Measurements from ENCODE around the gene AAR2.

The AAR2 gene

GRCh38 chr20:36285746-36286447, 49.6 kb downstream of the AAR2 start:
- DNase-seq = no peak

- DNase-seq = no peak
These were observed 61.4 kb downstream of the AAR2 start for GRCh38 chr20:36297656-36298055.

GRCh38 chr20:36298061-36298460, 61.8 kb downstream of the AAR2 start:
- no peak for DNase-seq

- DNase-seq = no peak
These were observed 62.6 kb downstream of the AAR2 start for GRCh38 chr20:36298795-36299339.

GRCh38 chr20:36299459-36299858, 63.2 kb downstream of the AAR2 start:
- no peak for DNase-seq

GRCh38 chr20:36301359-36302119, 65.3 kb downstream of the AAR2 start:
- no peak for DNase-seq

- no peak for DNase-seq
These were observed 66.8 kb downstream of the AAR2 start for GRCh38 chr20:36303020-36303595.

- no peak for DNase-seq
These were observed 67.6 kb downstream of the AAR2 start for GRCh38 chr20:36303831-36304230.

GRCh38 chr20:36304786-36305495, 68.7 kb downstream of the AAR2 start:
- no peak for DNase-seq

GRCh38 chr20:36305602-36306551, 69.6 kb downstream of the AAR2 start, which contains the start of gene DLGAP4:
TSS of gene DLGAP4 (plus strand) at chr20:36306339. CDS start at chr20:36431718, 125,379 bp downstream.
- no peak for DNase-seq

All from activated CD4-positive, alpha-beta T cell treated with anti-CD3 and anti-CD28 coated beads for 1 hour (primary cell).